ENCODE results near the gene SPDYE18.
"Not testable (repeated sequence)": the region's sequence is repeated elsewhere in the genome, so short reads cannot be mapped to it uniquely, and the experiment has no call there.

- not testable (repeated sequence) for TF ChIP-seq CTCF (IDR thresholded peaks at IDR 0.05 in 2 of 3, conservative IDR thresholded peaks at IDR 0.05 in 1 of 3; ENCODE audit: control insufficient read depth in 2 of 3, extremely low read depth in 1 of 3, insufficient read depth in 1 of 3, low read depth in 3 of 3, low read length in 3 of 3); MXI1 (IDR thresholded peaks at IDR 0.05; ENCODE audit: low read depth, low read length); CREM (IDR thresholded peaks at IDR 0.05; ENCODE audit: low read depth); ASH2L (IDR thresholded peaks at IDR 0.05; ENCODE audit: borderline replicate concordance, low read depth); GATAD2B (conservative IDR thresholded peaks at IDR 0.05; ENCODE audit: low read depth); NFIC (IDR thresholded peaks at IDR 0.05; ENCODE audit: low read depth, low read length); POLR2A (IDR thresholded peaks at IDR 0.05; ENCODE audit: low read depth, low read length); BHLHE40 (IDR thresholded peaks at IDR 0.05; ENCODE audit: borderline replicate concordance in 1 of 2, low read depth in 2 of 2, low read length in 1 of 2); ATF3 (IDR thresholded peaks at IDR 0.05; ENCODE audit: borderline replicate concordance, extremely low read depth, low read depth, low read length)
Measured at GRCh38 chr7:77077060-77077459, 14.7 kb upstream of the SPDYE18 start.

Data from GM12878 (cell line).